ENCODE data around the gene RAP1GDS1. TPM values are rescaled to one million over a fixed set of nuclear protein-coding genes. Genes with fewer than 3 reads are reported as not detected.
"Not testable (repeated sequence)": the region's sequence is repeated elsewhere in the genome, so short reads cannot be mapped to it uniquely, and the experiment has no call there.

The RAP1GDS1 gene
- total RNA-seq, 6 experiments from 2014 or later = 66.8 to 78.7 (median 73.0) TPM

- no peak for DNase-seq
- peaks cover 16% of the 10 kb centered on the region for H3K36me3 Mint-ChIP-seq (ENCODE audit: low read depth)
- H3K27ac Mint-ChIP-seq = no peak overlapping the region
- no peaks in the 10 kb centered on the region for H3K27me3 Mint-ChIP-seq (ENCODE audit: insufficient read depth)
- peaks cover 11% of the 10 kb centered on the region for H3K4me1 Mint-ChIP-seq (ENCODE audit: low read depth)
- TF ChIP-seq CTCF (IDR thresholded peaks at IDR 0.05) = no peak
- H3K4me3 Mint-ChIP-seq = no peak overlapping the region
- H3K9me3 Mint-ChIP-seq = peaks cover 11% of the 10 kb centered on the region
Observed at GRCh38 chr4:98319021-98319420, 57.8 kb downstream of the RAP1GDS1 start.

DNA sequence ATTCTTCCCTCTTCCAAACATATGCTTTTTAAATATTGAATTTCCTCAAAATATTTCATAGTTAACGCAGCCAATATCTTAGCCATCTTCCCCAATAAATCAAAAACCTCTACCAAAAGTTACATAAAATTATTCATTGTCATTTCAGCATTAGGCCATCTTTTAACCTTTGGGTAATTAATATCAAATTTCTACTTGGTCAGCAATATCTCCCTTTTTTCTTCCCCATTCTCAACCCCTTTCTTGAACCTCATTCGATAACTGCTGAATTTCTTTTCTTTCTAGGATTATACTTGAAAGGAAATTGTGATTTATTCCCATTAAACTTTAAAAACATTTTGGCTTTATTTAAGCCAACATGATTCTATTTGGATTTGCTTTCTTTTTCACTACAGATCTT is 65.0 kb downstream of the RAP1GDS1 start:
- H3K27me3 Mint-ChIP-seq (ENCODE audit: insufficient read depth) = no peaks in the 10 kb centered on the region
- DNase-seq = no peak

GRCh38 chr4:98327694-98328093 is 66.5 kb downstream of the RAP1GDS1 start:
- H3K36me3 Mint-ChIP-seq (ENCODE audit: low read depth) = peaks cover 24% of the 10 kb centered on the region
- TF ChIP-seq CTCF (IDR thresholded peaks at IDR 0.05) = no peak
- H3K9me3 Mint-ChIP-seq = peaks cover 11% of the 10 kb centered on the region
- H3K4me3 Mint-ChIP-seq = no peak overlapping the region
- no peak for DNase-seq
- no peak overlapping the region for H3K27ac Mint-ChIP-seq
- no peaks in the 10 kb centered on the region for H3K27me3 Mint-ChIP-seq (ENCODE audit: insufficient read depth)
- no peaks in the 10 kb centered on the region for H3K4me1 Mint-ChIP-seq (ENCODE audit: low read depth)

More for the DNA sequence above, 65.0 kb downstream of the RAP1GDS1 start:
- Mint-ChIP-seq H3K9me3 (peaks cover 5% of the 10 kb centered on the region), H3K27ac (no peak overlapping the region), H3K4me3 (no peak overlapping the region), H3K36me3 (ENCODE audit: low read depth) (peaks cover 15% of the 10 kb centered on the region), H3K4me1 (ENCODE audit: low read depth) (no peaks in the 10 kb centered on the region)
- no peak for TF ChIP-seq CTCF (IDR thresholded peaks at IDR 0.05)

- H3K9me3 Mint-ChIP-seq = peaks cover 11% of the 10 kb centered on the region
- H3K27ac Mint-ChIP-seq; H3K4me3 Mint-ChIP-seq; DNase-seq; H3K4me1 Mint-ChIP-seq (ENCODE audit: low read depth); H3K27me3 Mint-ChIP-seq (ENCODE audit: insufficient read depth): not testable (repeated sequence)
- H3K36me3 Mint-ChIP-seq (ENCODE audit: low read depth) = peaks cover 28% of the 10 kb centered on the region
Observed at GRCh38 chr4:98329879-98330640, 68.9 kb downstream of the RAP1GDS1 start.

GRCh38 chr4:98332017-98332416 is 70.8 kb downstream of the RAP1GDS1 start:
- peaks cover 28% of the 10 kb centered on the region for H3K36me3 Mint-ChIP-seq (ENCODE audit: low read depth)
- H3K27ac Mint-ChIP-seq = no peak overlapping the region
- H3K9me3 Mint-ChIP-seq = peaks cover 11% of the 10 kb centered on the region
- H3K27me3 Mint-ChIP-seq (ENCODE audit: insufficient read depth) = no peaks in the 10 kb centered on the region
- DNase-seq = no peak
- no peak overlapping the region for H3K4me3 Mint-ChIP-seq
- TF ChIP-seq CTCF (IDR thresholded peaks at IDR 0.05) = no peak
- peaks cover 19% of the 10 kb centered on the region for H3K4me1 Mint-ChIP-seq (ENCODE audit: low read depth)

DNA sequence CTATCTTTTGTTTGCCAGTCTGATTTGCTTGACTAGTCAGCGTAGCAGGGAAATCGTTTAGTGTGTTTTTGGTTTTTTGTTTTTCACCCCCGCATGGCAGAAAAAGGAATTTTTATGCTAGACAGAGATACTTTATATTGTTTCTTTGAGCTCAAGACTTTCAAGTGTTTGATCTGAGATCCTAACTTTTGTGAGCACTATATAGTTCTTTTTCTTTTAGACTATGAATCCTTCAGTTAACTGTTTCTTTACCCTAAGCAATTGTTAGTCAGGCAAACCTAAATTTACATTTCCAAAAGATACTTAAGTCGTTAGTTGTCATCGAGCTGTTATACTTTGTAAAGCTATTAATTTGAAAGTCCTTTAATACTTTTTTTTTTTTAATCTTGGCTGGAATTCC is 73.3 kb downstream of the RAP1GDS1 start:
- no peak overlapping the region for H3K27ac Mint-ChIP-seq

More for the DNA sequence above, 73.3 kb downstream of the RAP1GDS1 start:
- TF ChIP-seq CTCF (IDR thresholded peaks at IDR 0.05) = no peak
- Mint-ChIP-seq H3K9me3 (peaks cover 11% of the 10 kb centered on the region), H3K4me1 (ENCODE audit: low read depth) (peaks cover 24% of the 10 kb centered on the region), H3K4me3 (no peak overlapping the region), H3K27me3 (ENCODE audit: insufficient read depth) (no peaks in the 10 kb centered on the region), H3K36me3 (ENCODE audit: low read depth) (peaks cover 14% of the 10 kb centered on the region)
- no peak for DNase-seq

Measured in HFFc6 (cell line).